OCI-LY7 (cell line): ENCODE measurements around the gene KCNK6. TPM values are rescaled to one million over a fixed set of nuclear protein-coding genes. Genes with fewer than 3 reads are reported as not detected.

ENCODE experiments used
- BruUV-seq: library from RNA; stranded (reverse); fragments of 400-500 nt; replicated peaks from 2 replicates; lab custom pipeline; 2021; lab: Mats Ljungman, UMichigan
- CTCF ChIA-PET: fragments of 300-600 bp; sonication (Branson Sonifier 250); formaldehyde crosslinking; loops from one replicate; lab custom pipeline; 2022; ENCODE audit warnings: antibody characterized with exemption; ENCODE audit not compliant: unreplicated experiment; lab: Charles Lee
- POLR2A ChIA-PET: fragments of 300-600 bp; sonication (Branson Sonifier 250); formaldehyde crosslinking; loops from one replicate; lab custom pipeline; 2022; ENCODE audit warnings: antibody characterized with exemption; lab: Charles Lee
- DNase-seq: peaks from one replicate; pipeline ENCODE4 v3.0.0-alpha.2; 2015; ENCODE audit warnings: low spot score
- H2AFZ ChIP-seq: fragments of 200-600 bp; sonication (generic), shearing (Covaris generic); 2 replicates; pipeline ENCODE4 v1.6.1; 2014; ENCODE audit warnings: mild to moderate bottlenecking, antibody characterized with exemption, low read length, moderate library complexity
- H3K27ac ChIP-seq: fragments of 200-600 bp; sonication (generic); 2 replicates; pipeline ENCODE4 v1.5.1; 2014; ENCODE audit warnings: mixed run types, low read depth, mild to moderate bottlenecking, moderate library complexity, low read length, inconsistent platforms; ENCODE audit not compliant: poor library complexity, severe bottlenecking
- H3K36me3 ChIP-seq: fragments of 200-600 bp; sonication (generic); 2 replicates; pipeline ENCODE4 v1.6.1; 2014; ENCODE audit warnings: mild to moderate bottlenecking, antibody characterized with exemption, low read length, moderate library complexity, mixed read lengths; ENCODE audit not compliant: insufficient read depth
- H3K4me1 ChIP-seq: fragments of 200-600 bp; sonication (generic); 2 replicates; pipeline ENCODE4 v1.5.1; 2014; ENCODE audit warnings: mild to moderate bottlenecking, low read length; ENCODE audit not compliant: insufficient read depth, poor library complexity, severe bottlenecking
- H3K4me2 ChIP-seq: fragments of 200-600 bp; sonication (generic); 2 replicates; pipeline ENCODE4 v1.6.1; 2014; ENCODE audit warnings: mild to moderate bottlenecking, low read length
- H3K4me3 ChIP-seq: fragments of 200-600 bp; sonication (generic); 2 replicates; pipeline ENCODE4 v1.5.1; 2014; ENCODE audit warnings: mild to moderate bottlenecking, low read depth, low read length; ENCODE audit not compliant: poor library complexity, severe bottlenecking
- H3K79me2 ChIP-seq: fragments of 200-600 bp; sonication (generic); 2 replicates; pipeline ENCODE4 v1.6.1; 2016; ENCODE audit warnings: low read depth, mild to moderate bottlenecking, low read length, moderate library complexity, mixed read lengths; ENCODE audit not compliant: insufficient read depth
- H3K9me2 ChIP-seq: fragments of 200-600 bp; sonication (generic); 2 replicates; pipeline ENCODE4 v1.6.1; 2016; ENCODE audit warnings: mild to moderate bottlenecking, low read length, mixed read lengths; ENCODE audit not compliant: insufficient read depth
- H3K9me3 ChIP-seq: fragments of 200-600 bp; sonication (generic); 2 replicates; pipeline ENCODE4 v1.6.1; 2014; ENCODE audit warnings: mild to moderate bottlenecking, mixed run types, low read length, mixed read lengths
- H4K20me1 ChIP-seq: fragments of 200-600 bp; sonication (generic); 2 replicates; pipeline ENCODE4 v1.6.1; 2014; ENCODE audit warnings: mild to moderate bottlenecking, antibody characterized with exemption, low read length, moderate library complexity, mixed read lengths; ENCODE audit not compliant: insufficient read depth
- EZH2phosphoT487 ChIP-seq: fragments of 200-600 bp; sonication (generic); IDR thresholded peaks from 2 replicates; pipeline ENCODE4 v1.6.1; 2018; ENCODE audit warnings: low read depth, borderline replicate concordance, mild to moderate bottlenecking, mixed run types, antibody characterized with exemption, low read length, moderate library complexity, mixed read lengths
- intact Hi-C: fragments of 100-400 bp; cut with micrococcal nuclease; formaldehyde crosslinking; loops from one replicate; pipeline ENCODE4 v1.10.0; 2022; ENCODE audit not compliant: unreplicated experiment
- total RNA-seq, 2 experiments: library from RNA; depleted of rRNA in 1 of 2; stranded (reverse); fragments of >200 nt in 1 of 2; shearing (Covaris generic) in 1 of 2; gene quantifications; 2 replicates each; pipeline ENCODE4 v1.2.3, GENCODE V29; 2014 to 2022
- TF ChIP-seq, protein P1 (sequence below): fragments of 200-600 bp; sonication (generic); conservative IDR thresholded peaks from 2 replicates; pipeline ENCODE4 v1.5.1; 2014; ENCODE audit warnings: mild to moderate bottlenecking, antibody characterized with exemption, low read length, moderate library complexity, mixed read lengths

KCNK6 gene
- total RNA-seq, 2 experiments from 2014 or later: 1.7 to 6.9 TPM

DNA sequence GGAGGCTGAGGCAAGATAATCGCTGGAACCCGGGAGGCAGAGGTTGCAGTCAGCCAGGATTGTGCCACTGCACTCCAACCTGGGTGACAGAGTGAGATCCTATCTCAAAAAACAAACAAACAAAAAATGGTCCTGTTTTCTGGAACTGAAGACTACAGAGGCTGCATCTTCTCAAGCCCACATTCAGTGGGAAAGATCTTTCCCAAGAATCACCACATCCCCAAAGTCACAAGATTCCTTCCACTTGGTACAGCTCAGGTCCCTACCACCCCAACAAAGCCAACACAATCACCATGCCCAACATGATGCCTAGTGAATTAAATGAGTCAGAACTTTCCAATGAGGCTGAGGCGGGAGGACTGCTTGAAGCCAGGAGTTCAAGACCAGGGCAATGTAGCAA lies 31.2 kb downstream of the KCNK6 start:
- H3K4me2 ChIP-seq: no peak overlapping the region
- no TSS peak for BruUV-seq
- no peaks in the 10 kb centered on the region for H4K20me1 ChIP-seq
- no peak overlapping the region for H3K27ac ChIP-seq
- no peaks in the 10 kb centered on the region for H3K4me1 ChIP-seq
- intact Hi-C loops: no loop called here
- H3K79me2 ChIP-seq: no peaks in the 10 kb centered on the region
- no peaks in the 10 kb centered on the region for H3K9me3 ChIP-seq
- H2AFZ ChIP-seq: no peak overlapping the region
- CTCF ChIA-PET: no interaction called here
- H3K36me3 ChIP-seq: no peaks in the 10 kb centered on the region
- no peak for DNase-seq
- no peak for TF ChIP-seq EZH2phosphoT487
- TF ChIP-seq, protein P1, sequence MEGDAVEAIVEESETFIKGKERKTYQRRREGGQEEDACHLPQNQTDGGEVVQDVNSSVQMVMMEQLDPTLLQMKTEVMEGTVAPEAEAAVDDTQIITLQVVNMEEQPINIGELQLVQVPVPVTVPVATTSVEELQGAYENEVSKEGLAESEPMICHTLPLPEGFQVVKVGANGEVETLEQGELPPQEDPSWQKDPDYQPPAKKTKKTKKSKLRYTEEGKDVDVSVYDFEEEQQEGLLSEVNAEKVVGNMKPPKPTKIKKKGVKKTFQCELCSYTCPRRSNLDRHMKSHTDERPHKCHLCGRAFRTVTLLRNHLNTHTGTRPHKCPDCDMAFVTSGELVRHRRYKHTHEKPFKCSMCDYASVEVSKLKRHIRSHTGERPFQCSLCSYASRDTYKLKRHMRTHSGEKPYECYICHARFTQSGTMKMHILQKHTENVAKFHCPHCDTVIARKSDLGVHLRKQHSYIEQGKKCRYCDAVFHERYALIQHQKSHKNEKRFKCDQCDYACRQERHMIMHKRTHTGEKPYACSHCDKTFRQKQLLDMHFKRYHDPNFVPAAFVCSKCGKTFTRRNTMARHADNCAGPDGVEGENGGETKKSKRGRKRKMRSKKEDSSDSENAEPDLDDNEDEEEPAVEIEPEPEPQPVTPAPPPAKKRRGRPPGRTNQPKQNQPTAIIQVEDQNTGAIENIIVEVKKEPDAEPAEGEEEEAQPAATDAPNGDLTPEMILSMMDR: no peak
- POLR2A ChIA-PET: no interaction called here
- H3K9me2 ChIP-seq: no peaks in the 10 kb centered on the region
- H3K4me3 ChIP-seq: no peak overlapping the region

DNA sequence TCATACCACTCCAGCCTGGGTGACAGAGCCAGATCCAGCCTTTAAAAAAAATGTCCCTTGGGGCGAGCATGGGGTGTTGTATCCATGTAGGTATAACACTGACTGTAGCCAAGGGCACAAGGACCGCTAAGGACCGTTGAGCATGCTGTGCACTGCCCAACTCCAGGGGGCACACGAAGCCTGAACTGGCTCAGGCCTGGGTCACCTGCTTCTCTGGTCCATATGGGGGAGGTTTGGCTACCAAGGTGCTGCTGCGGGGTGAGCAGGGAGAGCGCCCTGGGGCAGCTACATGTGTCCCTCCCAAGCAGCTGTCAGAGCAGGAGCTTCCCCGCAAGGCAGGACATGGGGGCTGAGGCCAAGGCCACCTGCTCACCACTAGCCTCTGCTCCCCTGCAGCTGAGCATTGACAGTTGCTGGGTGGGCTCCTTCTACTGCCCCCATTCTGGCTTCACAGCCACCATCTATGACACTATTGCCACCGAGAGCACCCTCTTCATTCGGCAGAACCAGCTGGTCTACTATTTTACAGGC lies 32.3 kb downstream of the KCNK6 start:
- Histone ChIP-seq H3K4me1 (no peaks in the 10 kb centered on the region), H2AFZ (no peak overlapping the region), H4K20me1 (no peaks in the 10 kb centered on the region), H3K9me3 (no peaks in the 10 kb centered on the region), H3K9me2 (no peaks in the 10 kb centered on the region), H3K4me2 (no peak overlapping the region), H3K4me3 (no peak overlapping the region), H3K79me2 (no peaks in the 10 kb centered on the region), H3K36me3 (no peaks in the 10 kb centered on the region), H3K27ac (no peak overlapping the region)
- DNase-seq: no peak
- intact Hi-C loops: no loop called here
- BruUV-seq: no TSS peak
- TF ChIP-seq, protein P1: no peak
- TF ChIP-seq EZH2phosphoT487: no peak
- ChIA-PET CTCF (no interaction called here), POLR2A (no interaction called here)

DNA sequence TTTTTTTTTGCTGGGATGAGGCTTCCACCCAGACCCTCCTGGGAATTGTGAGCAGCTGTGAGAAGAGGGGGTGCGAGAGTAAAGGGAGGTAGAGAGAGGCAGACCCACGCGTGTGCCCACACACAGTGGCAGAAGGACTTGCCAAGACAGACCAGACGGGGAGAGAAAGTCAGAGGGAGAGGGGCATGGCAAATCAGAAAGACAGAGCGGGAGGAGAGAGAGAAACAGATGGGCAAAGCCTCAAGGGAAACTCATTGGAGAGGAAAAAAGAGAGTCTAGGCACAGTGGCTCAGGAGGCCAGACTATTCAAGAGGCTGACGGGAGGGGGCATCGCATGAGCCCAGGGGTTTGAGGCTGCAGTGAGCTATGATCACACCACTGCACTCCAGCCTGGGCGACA lies 33.0 kb downstream of the KCNK6 start:
- DNase-seq: no peak
- ChIA-PET POLR2A (interaction anchor here (0.7 kb wide), 1 partner anchor 691 kb away, joined by 6 read pairs; no protein-coding TSS in a partner anchor), CTCF (no interaction called here)
- Histone ChIP-seq H3K9me3 (no peaks in the 10 kb centered on the region), H2AFZ (no peak overlapping the region), H3K27ac (no peak overlapping the region), H3K79me2 (no peaks in the 10 kb centered on the region), H3K4me1 (no peaks in the 10 kb centered on the region), H3K36me3 (no peaks in the 10 kb centered on the region), H3K4me2 (no peak overlapping the region), H4K20me1 (no peaks in the 10 kb centered on the region), H3K9me2 (no peaks in the 10 kb centered on the region), H3K4me3 (no peak overlapping the region)
- BruUV-seq: no TSS peak
- intact Hi-C loops: no loop called here
- TF ChIP-seq EZH2phosphoT487: no peak
- TF ChIP-seq, protein P1: no peak
